SIG-M5 (cell line): Measurements from ENCODE around the gene EDC3.

Experiments used
- DNase-seq: peaks from one replicate; lab custom pipeline; 2025; lab: John Stamatoyannopoulos, UW

The EDC3 gene

DNA sequence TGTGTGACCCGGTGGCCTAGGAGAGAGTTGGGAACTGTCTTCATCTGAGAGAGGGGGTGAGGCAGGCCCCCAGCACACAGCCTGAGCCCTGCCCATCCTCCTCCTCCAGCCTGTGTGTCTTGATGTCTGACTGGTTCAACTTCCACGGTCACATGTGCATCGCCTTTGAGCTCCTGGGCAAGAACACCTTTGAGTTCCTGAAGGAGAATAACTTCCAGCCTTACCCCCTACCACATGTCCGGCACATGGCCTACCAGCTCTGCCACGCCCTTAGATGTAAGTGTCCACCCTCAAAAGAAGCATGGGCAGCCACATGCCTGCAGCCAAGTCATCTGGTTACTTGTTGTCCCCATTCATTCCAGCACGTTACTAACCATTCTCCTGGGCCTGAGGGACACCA lies 70.1 kb downstream of the EDC3 start:
- DNase-seq = no peak

DNA sequence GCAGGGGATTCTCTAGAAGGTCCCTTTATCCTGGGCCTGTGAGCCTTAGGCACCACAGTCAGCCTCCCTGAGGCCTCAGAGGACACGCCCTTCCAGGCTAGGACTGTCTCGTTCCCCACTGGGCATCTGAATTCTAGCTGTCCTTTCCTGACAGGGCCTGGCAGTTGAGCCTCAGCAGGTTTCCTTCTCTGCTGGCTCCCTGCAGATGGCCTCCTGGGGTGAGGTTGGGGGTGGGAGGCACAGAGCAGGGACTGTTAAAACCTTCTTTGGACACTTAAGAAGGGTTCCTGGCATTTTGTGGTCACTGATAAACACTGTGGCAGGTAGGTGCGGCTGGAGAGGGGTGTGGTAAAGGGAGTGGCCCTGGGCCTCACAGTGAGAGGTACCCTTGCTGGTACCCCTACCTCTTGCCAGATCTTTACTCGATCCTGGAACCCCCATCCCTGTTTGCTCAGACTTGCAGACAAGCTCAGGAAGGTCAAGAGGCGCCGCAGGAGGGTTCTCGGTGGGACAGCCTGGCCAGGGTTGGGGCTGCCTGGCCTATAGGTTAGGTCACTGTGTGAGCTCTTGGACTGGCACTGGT lies 71.7 kb downstream of the EDC3 start:
- no peak for DNase-seq

DNA sequence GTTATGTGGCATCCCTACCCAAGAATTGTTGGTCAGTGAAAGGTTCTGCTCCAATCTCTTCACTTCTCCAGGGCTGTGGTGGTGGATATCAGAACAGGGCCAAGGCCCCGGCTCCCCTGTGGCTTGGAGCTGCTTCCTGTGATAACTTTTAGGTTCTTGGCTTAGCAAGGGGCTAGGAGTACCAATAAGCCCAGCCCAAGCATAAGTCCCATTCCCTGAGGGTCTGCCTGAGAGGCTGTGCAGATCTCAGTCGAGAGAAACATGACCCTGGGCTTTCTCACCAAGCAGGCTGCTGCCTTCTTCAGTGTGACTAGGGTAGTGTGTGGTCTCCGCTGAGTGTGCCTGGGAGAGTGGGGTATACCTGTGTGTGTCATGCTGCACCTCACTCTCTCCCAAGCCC lies 73.1 kb downstream of the EDC3 start:
- no peak for DNase-seq

- DNase-seq = no peak
Observed at GRCh38 chr15:74621936-74622335, 73.9 kb downstream of the EDC3 start.

DNA sequence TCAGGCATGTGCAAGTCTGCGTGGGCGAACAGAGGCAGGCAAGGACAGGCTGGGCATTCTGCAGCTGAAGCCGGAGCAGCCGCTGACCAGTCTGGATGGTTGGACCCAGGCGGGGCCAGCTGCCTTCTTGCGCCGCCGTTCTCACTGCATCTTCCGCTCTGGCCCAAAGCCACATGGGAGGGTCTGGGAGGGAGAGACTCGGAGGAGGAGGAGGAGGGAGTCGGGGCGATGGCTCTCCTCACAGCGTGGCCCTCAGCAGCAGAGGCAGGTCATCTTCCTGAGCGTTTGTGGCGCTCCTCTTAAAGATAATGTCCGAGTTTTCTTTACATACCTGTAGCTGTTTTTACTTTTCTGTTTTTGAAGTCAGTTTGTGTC lies 74.3 kb downstream of the EDC3 start:
- no peak for DNase-seq

DNA sequence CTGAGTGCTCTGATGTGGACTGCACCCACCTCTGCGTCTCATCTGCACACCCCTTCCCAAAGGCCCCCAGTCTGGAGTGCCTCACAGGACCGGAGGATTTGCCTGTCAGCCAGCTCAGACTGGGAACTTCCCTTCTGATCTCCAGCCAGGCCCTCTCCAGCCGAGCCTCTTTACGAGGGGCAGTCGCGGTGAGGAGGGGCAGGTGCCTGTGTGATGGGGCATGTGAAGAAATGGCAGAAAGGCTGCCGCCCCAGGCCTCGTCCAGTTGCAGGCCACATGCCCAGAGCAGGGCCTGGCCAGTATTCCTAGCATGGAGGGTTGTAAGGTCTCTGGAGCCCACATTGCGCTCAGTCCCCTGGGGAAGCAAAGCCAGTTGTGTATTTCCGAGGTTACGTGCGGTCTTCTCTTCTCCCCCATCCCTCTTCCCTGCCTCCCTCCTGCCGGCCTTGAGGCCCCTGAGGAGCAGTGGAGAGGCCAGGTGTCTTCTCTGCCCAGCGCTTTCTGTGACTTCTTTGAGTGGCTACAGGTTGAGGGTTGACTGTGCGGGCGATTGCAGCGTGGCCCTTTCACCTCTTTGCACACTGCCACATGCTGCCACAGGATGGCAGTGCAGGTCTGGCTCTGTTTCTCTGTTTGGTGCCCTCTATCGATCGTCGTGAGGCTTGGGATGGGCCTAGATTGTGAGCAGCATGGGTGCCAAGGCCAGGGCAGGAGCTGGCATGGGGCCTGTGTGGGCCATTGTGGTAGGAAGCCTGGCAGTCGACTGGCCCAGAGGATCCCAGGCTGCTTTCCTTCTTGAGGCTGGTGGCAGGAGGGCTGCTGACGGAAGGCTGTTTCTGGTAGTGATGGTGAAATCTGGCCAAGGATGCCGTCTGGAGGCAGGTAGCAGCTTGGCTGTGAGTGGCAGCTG lies 74.9 kb downstream of the EDC3 start:
- peak; percentile 21 for DNase-seq

DNA sequence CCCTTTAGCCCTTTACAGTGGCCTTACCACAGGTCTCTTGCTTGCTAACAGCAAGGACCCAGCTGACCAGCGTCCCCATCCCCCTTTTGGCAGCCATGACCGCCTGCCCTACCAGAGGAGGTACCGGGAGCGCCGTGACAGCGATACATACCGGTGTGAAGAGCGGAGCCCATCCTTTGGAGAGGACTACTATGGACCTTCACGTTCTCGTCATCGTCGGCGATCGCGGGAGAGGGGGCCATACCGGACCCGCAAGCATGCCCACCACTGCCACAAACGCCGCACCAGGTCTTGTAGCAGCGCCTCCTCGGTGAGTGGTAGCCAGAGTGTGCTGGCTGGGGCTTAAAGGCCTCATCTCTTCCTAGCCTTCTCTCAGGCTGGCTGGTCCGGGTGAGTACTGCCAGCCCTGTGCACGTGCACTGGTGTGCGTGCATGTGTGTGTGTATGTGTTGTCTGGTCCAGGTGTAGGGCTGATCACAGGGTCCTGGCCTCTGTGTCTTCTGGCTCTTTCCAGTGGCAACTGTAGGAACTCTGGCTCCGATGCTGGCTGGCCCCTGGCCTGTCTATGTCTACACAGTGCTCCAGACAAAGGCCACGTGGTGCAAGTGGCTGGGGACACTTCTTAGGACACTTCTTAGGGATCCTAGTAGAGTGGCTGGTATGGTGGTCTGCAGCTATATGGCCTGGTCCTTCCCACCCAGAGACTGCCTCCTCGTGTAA lies 75.7 kb downstream of the EDC3 start:
- no peak for DNase-seq

GRCh38 chr15:74618841-74619596 lies 76.8 kb downstream of the EDC3 start:
- no peak for DNase-seq

DNA sequence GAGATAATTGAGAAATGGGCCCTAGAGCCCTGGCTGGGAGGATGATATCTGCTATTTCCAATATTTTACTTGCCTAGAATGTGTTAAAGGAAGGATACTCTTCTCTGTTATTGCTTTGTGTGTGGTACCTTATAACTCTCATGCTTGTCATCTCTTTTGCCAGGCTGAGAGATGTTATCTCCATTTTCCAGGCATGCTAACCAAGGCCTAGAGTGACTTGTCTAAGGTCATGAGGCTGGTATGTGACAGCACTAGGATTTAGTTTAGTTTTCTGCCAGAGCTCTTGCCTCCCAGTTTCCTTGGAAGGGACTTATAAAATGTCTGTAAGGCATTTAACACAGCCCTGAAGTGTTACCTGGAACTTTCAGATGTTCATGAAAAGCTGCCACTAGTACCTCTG lies 78.8 kb downstream of the EDC3 start:
- DNase-seq = no peak

- no peak for DNase-seq
Observed at GRCh38 chr15:74616366-74616939, 79.4 kb downstream of the EDC3 start.

DNA sequence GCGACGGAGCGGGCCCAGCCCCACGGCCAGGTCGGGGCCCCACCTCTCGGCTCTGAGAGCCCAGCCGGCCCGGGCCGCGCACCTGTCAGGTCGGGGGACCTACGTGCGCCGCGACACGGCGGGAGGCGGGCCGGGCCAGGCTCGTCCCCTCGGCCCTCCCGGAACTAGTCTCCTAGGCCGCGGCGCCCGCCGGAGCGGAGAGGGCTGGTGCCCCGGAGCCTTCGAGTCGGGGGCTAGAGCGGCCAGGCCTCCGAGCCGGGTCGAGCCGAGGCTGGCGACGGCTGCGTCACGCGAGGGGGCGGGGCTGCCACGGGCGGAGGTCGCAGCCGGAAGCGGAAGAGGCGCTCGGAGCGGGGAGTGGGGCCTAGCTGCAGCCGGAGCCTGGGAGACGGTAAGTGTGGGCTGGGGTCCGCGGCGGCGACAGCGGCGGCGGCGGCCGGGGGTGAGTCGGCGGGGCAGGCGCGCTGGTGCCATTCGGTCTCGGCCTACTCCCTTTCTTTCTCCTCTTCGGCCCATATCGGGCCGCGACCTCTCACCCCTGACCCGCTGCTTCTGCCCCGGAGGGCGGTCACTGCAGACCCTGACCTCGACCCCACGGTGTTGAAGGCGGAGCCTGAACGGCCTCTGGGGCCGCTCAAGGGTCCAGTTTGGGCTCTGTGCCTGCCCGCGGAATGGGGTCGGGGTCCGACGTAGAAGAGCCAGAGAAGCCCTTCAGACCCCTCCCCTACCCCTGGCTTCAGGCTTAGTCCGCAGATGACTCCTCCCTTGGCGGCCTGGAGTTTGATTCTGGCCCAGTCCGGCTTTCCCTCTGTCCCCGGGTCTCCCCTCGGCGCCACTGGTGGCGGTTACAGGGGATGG lies 80.1 kb downstream of the EDC3 start, which contains the start of gene CLK3:
TSS of gene CLK3 (plus strand) at position 329 of the 858 bp plus-strand sequence. CDS start 3,361 bp downstream, outside the sequence.
- DNase-seq = peak; percentile 57

- DNase-seq = no peak
Observed at GRCh38 chr15:74614744-74615507, 80.9 kb downstream of the EDC3 start.

- DNase-seq = no peak
Observed at GRCh38 chr15:74613953-74614743, 81.7 kb downstream of the EDC3 start.

DNA sequence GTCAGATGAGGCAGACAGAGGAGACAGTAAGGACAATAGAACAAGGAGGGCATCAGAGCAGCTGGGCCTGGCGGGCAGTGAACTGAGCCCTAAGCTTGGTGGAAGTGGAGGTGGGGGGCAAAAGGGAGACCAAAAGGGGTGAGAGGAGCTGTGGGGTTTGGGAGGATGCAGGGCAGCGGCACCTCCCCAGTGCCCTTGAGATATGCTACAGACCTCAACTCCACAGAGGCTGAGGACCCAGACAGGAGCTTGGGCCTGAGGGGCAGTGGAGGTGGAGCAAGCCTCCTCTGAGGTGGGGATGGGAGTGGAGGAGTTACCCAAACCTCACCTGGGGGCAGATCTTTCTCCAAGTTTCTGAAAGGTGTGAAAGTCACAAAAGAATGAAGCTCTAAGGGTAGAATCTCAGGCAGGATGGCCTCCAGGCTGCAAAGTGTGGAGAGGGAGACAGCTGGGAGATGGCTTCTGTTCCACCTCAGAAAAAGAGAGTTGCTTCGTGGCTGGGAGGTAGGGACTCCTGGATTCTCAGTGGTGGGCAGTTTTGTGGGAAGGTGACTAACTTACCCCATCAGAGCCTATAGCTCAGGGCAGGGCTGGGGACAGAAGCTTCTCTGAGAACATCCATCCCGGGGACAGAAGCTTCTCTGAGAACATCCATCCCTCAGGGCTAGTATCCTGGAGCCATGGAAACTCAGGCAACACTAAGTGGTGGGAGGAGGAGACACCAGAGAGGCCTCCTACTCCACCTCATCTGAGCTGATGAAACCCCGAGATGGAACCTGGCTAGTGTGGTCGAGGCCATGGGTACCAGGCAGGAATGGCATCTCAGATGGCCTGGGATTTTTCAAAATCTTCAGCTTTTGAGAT lies 82.5 kb downstream of the EDC3 start:
- no peak for DNase-seq

DNA sequence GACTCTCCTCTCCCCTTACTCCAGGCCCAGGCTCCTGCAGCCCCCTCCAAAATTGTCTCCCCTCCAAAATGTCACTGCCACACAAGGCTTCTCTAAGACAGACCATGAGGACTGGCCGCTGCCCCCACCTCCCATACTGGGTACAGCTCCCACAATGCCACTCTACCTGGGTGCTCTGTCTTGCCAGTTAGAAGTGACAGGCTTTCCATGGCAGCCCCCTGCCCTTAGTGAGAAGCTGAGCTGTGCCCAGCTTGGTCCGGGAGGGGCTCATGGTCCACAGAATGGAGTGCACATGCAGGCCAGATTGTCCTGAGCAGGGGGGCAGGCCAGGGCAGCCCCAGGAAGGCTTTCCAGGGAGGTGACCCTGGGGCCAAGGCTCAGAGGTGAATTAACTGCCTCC lies 83.1 kb downstream of the EDC3 start:
- DNase-seq = no peak

GRCh38 chr15:74611834-74612233 lies 84.0 kb downstream of the EDC3 start:
- no peak for DNase-seq

- DNase-seq = no peak
Observed at GRCh38 chr15:74611341-74611740, 84.5 kb downstream of the EDC3 start.

- DNase-seq = no peak
Observed at GRCh38 chr15:74610302-74610951, 85.4 kb downstream of the EDC3 start.
